A673 (cell line): Measurements from ENCODE around the gene KIAA0825.

Source experiments
- EZH2 ChIP-seq: fragments of 200-600 bp; sonication (generic); IDR thresholded peaks from 2 replicates; pipeline ENCODE4 v1.6.1; 2017; ENCODE audit warnings: borderline replicate concordance, low read depth, mild to moderate bottlenecking, mixed read lengths, antibody characterized with exemption, low read length; ENCODE audit not compliant: poor library complexity, severe bottlenecking
- TF ChIP-seq, protein P1 (sequence below): fragments of 300-800, 200-600 bp; sonication (generic); conservative IDR thresholded peaks from 2 replicates; pipeline ENCODE4 v1.5.1; 2017; ENCODE audit warnings: low read depth, mild to moderate bottlenecking, antibody characterized with exemption, low read length, moderate library complexity, mixed read lengths

DNA sequence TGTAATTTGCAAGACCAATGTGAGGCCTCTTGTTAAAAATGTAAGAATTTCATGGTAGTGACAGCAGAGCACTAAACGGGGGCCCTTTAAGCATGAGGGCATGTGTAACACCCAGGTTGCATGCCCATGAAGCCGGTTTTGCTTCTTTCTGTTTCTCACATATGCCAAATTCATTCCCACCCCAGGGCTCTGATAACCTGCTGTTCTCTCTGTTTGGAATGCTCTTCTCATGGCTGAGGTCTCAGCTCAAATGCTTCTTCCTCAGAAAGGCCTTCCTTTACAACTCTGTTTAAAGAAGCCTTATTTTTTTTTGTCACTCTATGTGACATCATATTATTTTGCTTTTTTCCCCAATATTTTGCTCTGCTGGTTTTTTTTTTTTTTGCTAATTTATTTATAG, 369.0 kb downstream of the KIAA0825 start:
- TF ChIP-seq, protein P1, sequence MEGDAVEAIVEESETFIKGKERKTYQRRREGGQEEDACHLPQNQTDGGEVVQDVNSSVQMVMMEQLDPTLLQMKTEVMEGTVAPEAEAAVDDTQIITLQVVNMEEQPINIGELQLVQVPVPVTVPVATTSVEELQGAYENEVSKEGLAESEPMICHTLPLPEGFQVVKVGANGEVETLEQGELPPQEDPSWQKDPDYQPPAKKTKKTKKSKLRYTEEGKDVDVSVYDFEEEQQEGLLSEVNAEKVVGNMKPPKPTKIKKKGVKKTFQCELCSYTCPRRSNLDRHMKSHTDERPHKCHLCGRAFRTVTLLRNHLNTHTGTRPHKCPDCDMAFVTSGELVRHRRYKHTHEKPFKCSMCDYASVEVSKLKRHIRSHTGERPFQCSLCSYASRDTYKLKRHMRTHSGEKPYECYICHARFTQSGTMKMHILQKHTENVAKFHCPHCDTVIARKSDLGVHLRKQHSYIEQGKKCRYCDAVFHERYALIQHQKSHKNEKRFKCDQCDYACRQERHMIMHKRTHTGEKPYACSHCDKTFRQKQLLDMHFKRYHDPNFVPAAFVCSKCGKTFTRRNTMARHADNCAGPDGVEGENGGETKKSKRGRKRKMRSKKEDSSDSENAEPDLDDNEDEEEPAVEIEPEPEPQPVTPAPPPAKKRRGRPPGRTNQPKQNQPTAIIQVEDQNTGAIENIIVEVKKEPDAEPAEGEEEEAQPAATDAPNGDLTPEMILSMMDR: no peak
- no peak for TF ChIP-seq EZH2
